GM12865 (cell line): ENCODE data around the gene CDC42SE1.

ENCODE experiments used
- DNase-seq: peaks from one replicate; pipeline ENCODE4 v3.0.0; 2010; ENCODE audit warnings: low read depth
- H3K4me3 ChIP-seq: 2 replicates; pipeline ENCODE4 v1.5.1; 2011; ENCODE audit warnings: mild to moderate bottlenecking, low read depth, low read length, control low read depth
- TF ChIP-seq, protein P1 (sequence below): IDR thresholded peaks from 2 replicates; pipeline ENCODE4 v1.5.1; 2011; ENCODE audit warnings: low read length, control low read depth, low read depth, inconsistent platforms; ENCODE audit not compliant: insufficient read depth; ENCODE audit errors: missing control alignments

Gene CDC42SE1

DNA sequence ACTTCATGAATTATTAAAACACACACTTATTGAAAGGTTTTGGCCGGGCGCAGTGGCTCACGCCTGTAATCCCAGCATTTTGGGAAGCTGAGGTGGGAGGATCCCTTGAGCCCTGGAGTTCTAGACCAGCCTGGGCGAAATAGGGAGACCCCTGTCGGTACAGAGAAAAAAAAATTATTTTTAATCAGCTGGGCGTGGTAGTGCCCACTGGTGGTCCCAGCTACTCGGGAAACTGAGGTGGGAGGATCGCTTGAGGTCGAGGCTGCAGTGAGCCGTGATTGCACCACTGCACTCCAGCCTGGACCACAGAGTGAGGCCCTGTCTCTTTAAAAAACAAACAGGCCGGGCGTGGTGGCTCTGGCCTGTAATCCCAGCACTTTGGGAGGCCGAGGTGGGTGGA is 12.8 kb upstream of the CDC42SE1 start:
- no peak overlapping the region for H3K4me3 ChIP-seq
- TF ChIP-seq, protein P1, sequence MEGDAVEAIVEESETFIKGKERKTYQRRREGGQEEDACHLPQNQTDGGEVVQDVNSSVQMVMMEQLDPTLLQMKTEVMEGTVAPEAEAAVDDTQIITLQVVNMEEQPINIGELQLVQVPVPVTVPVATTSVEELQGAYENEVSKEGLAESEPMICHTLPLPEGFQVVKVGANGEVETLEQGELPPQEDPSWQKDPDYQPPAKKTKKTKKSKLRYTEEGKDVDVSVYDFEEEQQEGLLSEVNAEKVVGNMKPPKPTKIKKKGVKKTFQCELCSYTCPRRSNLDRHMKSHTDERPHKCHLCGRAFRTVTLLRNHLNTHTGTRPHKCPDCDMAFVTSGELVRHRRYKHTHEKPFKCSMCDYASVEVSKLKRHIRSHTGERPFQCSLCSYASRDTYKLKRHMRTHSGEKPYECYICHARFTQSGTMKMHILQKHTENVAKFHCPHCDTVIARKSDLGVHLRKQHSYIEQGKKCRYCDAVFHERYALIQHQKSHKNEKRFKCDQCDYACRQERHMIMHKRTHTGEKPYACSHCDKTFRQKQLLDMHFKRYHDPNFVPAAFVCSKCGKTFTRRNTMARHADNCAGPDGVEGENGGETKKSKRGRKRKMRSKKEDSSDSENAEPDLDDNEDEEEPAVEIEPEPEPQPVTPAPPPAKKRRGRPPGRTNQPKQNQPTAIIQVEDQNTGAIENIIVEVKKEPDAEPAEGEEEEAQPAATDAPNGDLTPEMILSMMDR = no peak
- no peak for DNase-seq

DNA sequence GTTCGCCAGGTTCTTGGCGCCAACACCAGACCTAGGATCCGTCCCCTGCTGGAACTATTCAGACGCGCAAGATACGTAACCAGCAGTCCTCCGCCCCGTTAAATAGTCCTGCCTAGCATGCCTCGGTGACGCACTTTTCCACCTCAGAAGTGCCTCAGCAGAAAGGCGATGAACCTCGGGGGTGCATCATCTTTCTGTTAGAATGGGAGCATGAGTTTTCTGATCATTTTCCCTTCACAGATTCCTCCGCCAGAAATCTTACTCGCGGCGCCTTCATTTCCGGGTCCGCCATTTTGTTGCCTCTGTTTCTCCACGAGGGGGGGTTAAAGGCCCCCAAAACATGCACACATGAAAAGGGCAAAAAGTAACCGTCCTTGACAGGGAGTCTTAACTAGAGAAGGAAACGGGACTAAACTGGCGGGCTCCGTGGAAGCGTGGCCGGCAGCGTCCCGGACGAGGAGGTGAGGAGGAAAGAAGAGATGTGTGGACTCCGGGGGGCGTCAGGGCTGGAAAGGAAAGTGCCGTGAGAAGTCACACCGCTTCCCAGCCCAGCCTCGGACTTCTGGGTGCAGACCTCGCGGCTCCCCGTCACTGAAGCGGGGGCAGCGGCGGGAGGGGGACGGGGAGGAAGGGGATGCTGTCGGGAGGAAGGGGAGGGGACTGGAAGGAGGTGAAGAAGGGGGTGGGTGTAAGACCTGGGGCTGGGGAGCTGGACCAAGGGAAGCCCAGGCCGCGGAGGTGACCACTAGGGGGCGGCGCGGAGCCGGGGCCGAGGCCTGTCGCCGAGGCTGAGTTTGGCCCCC is 11.3 kb upstream of the CDC42SE1 start, which contains the start of gene GABPB2:
TSS of gene GABPB2 (plus strand) at position 288 of the 803 bp plus-strand sequence. CDS start 17,429 bp downstream, outside the sequence.
- TF ChIP-seq, protein P1 = peak; percentile 98
- peak; percentile 96 for DNase-seq
- peak within 1 kb of the TSS; percentile 97 for H3K4me3 ChIP-seq

DNA sequence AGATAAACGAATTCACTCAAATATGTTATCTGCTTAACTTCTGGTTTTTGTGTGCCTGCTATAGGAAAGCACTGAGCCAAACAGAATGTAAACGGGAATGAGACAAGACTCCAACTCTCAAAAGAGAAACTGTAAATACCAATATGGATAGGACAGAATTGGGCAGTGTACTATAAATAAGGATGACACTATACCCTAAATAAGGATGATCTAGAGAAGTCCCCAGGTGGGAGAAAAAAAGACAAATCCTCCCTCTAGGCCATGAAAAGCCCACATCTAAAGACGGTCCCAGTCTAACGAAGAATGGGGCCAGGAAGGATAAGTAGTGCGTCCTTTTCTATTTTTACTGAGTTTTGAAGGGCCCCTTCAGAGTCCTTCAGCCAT is 9.7 kb upstream of the CDC42SE1 start:
- no peak for DNase-seq
- TF ChIP-seq, protein P1 = no peak
- no peak overlapping the region for H3K4me3 ChIP-seq

DNA sequence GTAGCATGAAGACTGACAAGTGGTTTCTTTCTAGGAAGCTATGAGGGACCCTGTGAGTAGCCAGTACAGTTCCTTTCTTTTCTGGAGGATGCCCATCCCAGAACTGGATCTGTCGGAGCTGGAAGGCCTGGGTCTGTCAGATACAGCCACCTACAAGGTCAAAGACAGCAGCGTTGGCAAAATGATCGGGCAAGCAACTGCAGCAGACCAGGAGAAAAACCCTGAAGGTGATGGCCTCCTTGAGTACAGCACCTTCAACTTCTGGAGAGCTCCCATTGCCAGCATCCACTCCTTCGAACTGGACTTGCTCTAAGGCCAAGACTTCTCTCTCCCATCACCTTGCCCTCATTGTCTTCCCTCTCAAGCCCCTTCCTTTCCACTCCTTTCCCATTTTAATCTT is 7.8 kb upstream of the CDC42SE1 start:
- no peak overlapping the region for H3K4me3 ChIP-seq
- no peak for DNase-seq
- TF ChIP-seq, protein P1 = no peak

DNA sequence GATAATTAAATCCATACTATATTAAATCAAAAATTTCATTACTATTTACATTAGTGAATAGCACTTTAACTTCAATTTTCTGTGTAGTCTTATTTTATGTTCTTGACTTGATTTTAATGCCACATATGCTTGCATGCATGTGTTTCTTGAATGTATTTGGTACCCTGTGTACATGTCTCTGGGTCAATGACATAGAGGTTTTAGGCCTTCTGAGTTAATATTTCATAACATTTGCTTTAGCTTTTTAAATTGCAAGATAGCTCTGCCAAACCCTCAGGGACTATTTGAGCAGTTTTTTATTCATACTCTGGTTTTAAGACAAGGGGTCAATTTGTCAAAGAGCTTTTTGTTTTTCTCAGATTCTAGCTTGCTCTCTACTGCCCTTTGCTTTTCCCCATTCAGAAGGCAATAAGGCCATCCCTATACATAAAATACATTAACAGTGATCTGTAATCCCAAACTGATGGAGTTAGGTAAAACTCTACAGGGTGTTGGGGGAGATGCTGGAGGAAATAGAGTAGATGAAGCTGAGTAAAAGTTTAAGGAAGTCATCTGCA is 5.7 kb upstream of the CDC42SE1 start:
- no peak overlapping the region for H3K4me3 ChIP-seq
- TF ChIP-seq, protein P1 = no peak
- DNase-seq = no peak

DNA sequence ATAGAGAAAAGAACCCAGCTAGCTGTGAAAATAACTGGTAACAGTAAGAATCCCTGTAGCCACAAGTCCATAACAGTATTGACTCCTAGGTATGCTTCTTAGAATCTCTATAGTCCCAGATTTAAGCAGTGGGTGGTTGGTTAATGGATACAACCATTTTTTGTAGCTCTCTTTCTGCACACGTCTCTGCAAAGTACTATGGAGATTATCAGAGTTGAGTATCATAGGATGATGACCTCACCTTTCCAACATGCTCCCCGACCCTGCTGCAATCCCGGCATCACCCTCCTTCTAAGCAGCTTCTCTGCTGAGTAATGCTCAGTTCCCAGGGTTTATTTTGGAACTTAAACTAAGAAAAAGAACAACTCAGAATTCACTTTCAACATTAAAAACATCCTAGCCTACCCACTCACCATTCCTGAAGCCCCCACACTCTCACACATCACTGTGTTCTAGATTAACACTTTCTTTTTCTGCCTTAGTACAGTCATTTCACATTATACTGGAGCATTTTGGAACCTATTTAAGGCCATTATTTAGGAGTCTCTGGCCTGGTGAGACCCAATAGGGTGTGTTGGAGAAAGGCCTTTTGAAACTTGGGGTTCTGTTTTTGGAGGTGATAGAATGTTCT is 3.4 kb upstream of the CDC42SE1 start:
- no peak overlapping the region for H3K4me3 ChIP-seq
- no peak for DNase-seq
- TF ChIP-seq, protein P1 = no peak
